Activated CD4-positive, alpha-beta T cell treated with anti-CD3 and anti-CD28 coated beads, Interleukin-10, Interleukin-2, amounts not matched to agents 100 ng/mL and 50 ng/mL, durations not matched to agents 16 hours and 8 hours (primary cell): ENCODE data around the gene HNRNPR.
"Not testable (repeated sequence)": the region's sequence is repeated elsewhere in the genome, so short reads cannot be mapped to it uniquely, and the experiment has no call there.

Experiments
- DNase-seq: peaks from one replicate; pipeline ENCODE4 v3.0.0-alpha.2; 2020

The HNRNPR gene

DNA sequence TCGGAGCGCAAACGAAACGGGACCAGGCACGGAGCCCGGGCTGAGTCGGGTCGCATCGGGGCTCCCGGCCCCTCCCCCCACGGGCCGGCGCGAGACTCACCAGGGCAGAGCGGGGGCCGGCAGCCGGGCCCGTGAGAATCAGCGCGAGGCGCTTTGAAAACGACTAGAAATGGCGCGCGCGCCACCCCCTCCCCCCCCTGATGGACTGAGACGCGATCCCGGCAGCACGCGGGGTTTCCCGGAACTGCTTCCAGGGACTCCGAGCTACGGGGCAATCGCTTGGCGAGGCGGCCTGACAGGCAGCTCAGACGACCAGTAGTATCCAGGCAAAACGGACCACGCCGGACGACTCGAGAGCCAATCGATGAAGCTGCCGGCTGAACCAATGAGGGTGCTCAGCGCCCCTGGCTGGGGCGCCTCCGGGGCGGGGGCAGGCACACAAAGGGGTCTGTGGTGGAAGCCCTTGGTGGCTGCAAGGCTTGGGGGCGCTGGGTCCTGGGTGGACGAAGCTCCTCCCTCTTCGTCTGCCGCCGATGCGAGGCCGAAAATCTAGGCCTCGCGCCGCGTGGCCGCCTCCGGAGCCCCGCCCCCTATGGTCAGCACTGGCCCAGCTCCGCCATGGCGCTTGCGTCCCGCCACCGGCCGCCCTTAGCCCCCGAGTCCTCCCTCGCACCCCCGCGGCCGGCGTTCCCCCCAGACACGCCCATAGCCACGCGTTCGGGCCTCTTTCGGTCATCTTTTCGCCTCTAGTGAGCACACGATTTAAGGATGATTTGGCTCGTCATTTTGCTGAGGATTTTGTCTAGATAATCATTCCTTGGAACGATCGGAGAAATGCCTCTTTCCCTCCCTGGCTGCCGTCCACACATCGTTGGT is at the start of gene HNRNPR:
TSS of gene HNRNPR (minus strand) at position 174 of the 876 bp plus-strand sequence. CDS start 3,276 bp downstream, outside the sequence.
- DNase-seq, result peak; percentile 100

GRCh38 chr1:23393706-23394105 is 49.6 kb upstream of the HNRNPR start:
- no peak for DNase-seq

- DNase-seq, result no peak
These were observed 48.2 kb upstream of the HNRNPR start for GRCh38 chr1:23392125-23392855.

DNA sequence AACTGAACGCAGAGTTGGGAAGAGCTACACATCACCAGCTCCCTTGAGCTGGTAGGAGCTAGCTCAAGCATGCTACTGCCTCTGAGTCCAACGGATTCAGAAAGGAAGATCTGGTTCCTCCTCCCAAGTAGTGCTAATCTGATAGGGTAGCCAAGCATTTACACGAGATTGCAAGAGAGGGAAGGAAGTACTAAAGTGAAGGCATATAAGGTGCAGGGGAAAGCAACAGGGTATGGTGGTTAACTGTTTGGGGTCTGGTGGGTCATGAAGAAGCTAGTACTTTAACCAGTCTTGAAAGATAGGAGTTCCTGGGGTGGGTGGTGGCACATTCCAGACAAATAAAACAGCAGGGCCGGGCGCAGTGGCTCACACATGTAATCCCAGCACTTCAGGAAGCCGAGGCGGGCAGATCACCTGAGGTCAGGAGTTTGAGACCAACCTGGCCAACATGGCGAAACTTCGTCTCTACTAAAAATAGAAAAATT is 45.8 kb upstream of the HNRNPR start:
- no peak for DNase-seq

DNA sequence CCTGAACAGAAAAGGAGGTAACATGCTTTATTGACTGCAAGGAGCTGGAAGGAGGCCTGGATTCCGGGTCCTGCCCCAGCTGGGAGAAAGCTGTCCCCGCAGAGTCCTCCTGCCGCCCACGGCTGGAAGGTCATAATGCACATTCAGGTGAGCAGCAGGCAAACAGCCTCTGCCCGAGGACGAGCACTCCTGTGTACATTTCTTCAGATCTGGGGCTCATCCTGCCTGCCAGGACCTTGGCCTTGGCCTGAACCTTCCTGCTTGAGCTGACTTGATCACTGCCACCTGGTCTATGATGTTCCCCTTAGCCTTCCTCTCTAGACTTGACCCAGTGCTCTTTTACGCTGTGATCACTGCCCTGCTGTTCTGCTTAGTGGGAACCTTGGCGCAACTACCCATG is 43.4 kb upstream of the HNRNPR start:
- DNase-seq, result no peak

DNA sequence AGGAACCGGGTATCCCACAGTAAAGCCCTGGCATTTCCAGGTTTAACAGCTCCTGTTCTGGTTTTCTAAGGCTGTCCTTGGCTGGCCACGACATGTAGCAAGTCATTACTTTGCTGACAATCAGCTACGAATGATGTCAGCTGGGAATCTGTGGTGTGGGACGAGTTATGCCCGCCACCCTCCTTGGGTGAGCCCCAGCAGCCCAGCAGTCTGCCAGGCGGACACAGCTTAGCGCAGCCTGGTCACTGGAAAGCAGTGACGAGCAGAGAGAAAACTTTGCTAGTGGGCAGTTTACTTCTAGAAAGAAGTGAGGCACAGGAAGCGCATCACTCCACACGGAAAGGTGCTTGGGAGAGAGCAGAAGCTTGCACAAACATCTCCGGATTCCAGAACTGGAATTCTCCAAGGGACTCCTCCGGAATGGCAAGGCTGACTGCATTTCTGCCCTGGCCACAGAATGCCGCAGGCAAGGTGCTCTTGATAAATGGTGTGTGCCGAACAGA is 41.1 kb upstream of the HNRNPR start:
- DNase-seq, result no peak

DNA sequence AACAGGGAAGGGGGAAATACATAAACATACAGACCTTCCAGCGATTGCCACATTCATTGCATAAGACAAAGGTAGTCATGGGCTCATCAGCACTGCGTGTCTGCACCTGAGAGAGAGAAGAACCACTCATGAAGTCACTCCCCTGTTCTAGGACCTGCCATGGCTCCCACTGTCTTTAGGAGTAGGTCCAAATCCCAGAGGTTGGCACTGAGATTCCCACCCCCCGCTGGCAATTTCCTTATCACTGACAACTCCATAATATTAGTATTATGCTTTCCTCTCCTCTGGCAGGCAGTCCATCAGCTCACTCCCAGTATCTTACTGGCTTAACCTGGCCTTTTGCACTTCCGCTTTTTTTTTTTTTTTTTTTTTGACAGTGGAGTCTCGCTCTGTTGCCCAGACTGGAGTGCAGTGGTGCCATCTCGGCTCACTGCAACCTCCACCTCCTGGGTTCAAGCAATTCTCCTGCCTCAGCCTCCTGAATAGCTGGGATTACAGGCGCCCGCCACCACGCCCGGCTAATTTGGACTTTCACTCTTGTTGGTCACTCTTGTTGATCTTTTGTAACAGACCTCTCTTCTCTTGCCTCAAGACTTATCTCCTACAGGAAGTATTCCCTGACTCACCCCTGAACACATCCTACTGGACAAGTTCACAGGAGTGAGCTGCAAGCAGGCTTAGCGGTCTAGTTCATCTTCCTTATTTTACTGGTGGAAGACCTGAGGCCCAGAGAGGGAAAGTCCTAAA is 40.4 kb upstream of the HNRNPR start:
- no peak for DNase-seq

DNA sequence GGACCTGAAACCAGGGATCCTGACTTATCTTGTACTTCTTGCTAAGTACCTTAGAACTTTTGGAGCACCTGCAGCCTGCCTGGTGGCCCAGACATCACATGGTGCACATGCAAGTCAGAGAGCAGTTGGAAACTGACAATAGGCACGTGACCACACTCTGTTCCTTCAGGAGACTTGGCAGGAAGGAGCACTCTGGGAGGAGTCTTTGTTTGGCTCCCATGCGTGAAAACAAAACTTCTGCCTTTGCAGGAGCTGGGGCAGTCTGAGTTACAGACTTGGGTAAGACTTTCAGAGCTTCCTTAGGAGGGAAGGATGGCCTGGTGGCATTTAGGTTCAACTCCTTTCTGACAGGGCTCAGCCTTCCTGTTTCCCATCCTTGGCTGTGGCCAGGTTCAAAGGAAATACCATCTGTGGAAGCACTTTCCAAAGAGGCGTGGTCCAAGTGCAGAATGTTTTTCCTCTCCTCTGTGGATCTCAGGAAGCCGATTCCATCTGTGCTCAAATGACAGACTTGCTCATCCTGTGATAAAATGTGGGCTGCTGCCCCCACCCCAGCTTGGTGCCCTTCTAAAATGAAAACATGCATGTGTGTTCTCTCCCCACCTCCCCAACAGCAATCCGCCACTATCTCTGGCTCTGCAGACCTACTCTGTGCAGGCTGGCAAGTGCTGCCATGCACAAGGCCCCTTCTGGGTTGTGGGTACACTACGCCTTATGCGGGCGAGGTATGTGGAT is 39.7 kb upstream of the HNRNPR start:
- no peak for DNase-seq

GRCh38 chr1:23381233-23381885 is 37.3 kb upstream of the HNRNPR start:
- no peak for DNase-seq

- no peak for DNase-seq
These were observed 36.6 kb upstream of the HNRNPR start for GRCh38 chr1:23380719-23381118.

- not testable (repeated sequence) for DNase-seq
These were observed 36.2 kb upstream of the HNRNPR start for GRCh38 chr1:23380236-23380635.

GRCh38 chr1:23376890-23377811 is 33.1 kb upstream of the HNRNPR start:
- no peak for DNase-seq

DNA sequence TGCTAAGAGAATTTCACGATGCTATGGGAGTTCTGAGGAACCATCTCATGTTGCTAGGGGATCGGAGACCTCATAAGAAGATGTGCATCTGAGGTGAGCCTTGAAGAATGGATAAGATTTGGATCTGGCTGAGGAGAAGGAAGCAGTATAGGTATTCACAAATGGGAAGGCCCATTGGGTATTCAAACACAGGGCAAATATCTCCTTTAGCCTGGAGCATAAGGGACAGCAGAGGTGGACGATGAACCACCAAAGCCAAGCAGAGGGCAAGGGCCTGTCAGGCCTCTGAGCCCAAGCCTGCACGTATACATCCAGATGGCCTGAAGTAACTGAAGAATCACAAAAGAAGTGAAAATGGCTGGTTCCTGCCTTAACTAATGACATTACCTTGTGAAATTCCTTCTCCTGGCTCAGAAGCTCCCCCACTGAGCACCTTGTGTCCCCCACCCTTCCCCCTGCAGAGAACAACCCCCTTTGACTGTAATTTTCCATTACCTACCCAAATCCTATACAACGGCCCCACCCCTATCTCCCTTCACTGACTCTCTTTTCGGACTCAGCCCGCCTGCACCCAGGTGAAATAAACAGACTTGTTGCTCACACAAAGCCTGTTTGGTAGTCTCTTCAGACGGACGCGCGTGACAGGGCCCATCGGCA is 30.1 kb upstream of the HNRNPR start:
- not testable (repeated sequence) for DNase-seq

DNA sequence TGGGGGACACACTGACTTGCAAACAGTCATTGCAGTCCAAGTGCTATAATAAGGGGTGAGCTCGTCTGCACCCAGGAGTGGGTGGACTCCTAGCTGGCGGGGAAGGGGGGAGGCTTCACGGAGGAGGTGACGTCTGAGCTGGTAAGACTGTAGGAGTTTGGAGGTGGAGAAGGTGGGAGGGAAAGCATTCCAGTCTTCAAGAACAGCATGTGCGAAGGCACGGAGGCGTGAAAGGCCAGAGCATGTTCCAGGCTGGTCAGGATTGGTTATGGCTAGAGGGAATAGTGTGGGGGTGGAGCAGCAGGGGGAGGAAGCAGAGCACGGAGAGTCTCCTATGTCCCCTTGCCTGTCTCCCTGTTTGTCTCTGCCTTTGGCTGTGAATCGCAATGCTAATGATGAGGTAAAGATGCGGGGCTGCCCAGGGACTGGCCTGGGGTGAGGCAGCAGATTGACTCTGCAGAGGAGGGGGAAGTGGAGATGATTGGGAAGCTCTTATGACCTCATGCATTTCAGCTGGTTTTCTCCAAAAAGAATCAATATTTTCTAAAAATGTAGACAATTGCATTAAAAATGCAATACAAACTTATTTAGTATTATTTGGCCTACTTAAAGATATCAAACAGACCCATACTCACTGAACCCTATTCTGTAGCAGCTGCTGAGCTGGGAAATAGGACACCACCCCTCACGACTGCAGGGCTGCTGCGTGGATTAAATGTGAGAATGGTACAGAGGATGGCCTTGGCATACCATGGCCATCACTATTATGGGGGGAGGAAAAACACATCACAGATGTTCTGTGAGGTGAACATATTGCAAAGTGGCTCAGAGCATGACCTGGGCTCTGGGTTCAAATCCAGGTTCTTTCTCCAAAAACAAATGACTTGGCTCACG is 28.1 kb upstream of the HNRNPR start:
- no peak for DNase-seq

GRCh38 chr1:23370709-23371584 is 26.9 kb upstream of the HNRNPR start:
- no peak for DNase-seq

DNA sequence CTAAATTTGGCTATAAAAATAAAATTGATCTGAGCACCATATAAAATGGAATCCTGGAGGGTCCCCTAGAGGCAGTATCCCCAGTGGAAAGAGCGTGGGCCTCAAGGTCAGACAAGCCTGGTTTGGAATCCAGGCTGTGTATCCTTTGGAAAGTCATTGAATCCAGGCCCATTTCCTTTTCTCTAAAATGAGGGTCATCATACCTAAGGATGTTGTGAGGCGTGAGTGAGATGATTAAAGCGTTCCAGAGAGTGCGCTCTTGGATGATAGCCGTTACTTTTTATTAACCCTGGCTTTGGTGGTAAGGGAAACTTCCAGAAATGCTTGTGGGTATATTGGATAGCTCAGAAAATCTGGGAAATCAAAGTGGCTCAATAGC is 26.2 kb upstream of the HNRNPR start:
- DNase-seq, result no peak

DNA sequence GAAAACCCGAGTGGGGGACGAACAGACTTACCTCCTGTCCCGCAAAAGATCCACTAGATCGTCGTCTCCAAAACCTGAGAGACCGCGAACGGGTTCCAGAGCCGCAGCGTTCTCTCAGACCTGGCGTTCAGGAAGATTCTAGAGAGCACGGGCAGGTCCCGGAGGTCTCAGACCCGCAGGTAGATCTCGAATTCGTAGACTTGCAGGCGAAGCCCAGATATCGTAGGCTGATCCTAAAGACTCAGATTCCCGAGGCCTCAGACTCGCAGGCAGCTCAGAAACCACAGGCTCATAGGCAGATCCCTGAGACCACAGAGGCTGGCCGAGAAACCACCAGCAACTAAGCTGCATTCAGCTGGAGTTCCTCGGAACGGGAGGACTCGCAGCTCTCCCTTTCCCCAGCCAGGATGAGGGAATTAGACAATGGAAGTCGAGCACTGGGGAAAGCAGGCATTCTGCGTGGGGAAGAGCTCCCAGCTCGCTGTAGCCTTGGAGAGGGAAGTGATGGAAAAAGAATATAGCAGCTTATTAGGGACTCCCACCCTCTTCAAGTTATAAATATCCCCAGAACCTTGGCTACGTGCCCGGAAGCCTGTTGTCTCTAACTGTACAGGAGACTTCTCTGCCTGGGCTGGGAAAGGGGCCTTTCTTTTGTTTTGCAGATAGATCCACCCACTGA is 25.4 kb upstream of the HNRNPR start, which contains the start of gene ZNF436:
TSS of gene ZNF436 (minus strand) at position 502 of the 679 bp plus-strand sequence. CDS start 1,831 bp downstream, outside the sequence.
- peak; percentile 16 for DNase-seq
